NCI-H2196 (cell line): ENCODE results near the gene NUDT4B.
"Not testable (repeated sequence)": the region's sequence is repeated elsewhere in the genome, so short reads cannot be mapped to it uniquely, and the experiment has no call there.

Experiments used
- DNase-seq: peaks from one replicate; lab custom pipeline; 2025; ENCODE audit not compliant: unreplicated experiment; lab: John Stamatoyannopoulos, UW

NUDT4B gene

GRCh38 chr1:148793762-148794332, 45.3 kb downstream of the NUDT4B start:
- DNase-seq: not testable (repeated sequence)
